ENCODE results near the gene SFN.

GRCh38 chr1:26894263-26894662 is 31.3 kb downstream of the SFN start:
- no peak for TF ChIP-seq CTCF (IDR thresholded peaks at IDR 0.05)
- no peak for TF ChIP-seq POLR2A (IDR thresholded peaks at IDR 0.05)
- TF ChIP-seq POLR2AphosphoS5 (IDR thresholded peaks at IDR 0.05): no peak

Measured in gastroesophageal sphincter (tissue), 3 donors.